Measurements from ENCODE around the gene ACADVL. TPM values are rescaled to one million over a fixed set of nuclear protein-coding genes. Genes with fewer than 3 reads are reported as not detected.

ACADVL gene
- total RNA-seq, 6 experiments from 2014 or later: 378 to 463 (median 405) TPM

DNA sequence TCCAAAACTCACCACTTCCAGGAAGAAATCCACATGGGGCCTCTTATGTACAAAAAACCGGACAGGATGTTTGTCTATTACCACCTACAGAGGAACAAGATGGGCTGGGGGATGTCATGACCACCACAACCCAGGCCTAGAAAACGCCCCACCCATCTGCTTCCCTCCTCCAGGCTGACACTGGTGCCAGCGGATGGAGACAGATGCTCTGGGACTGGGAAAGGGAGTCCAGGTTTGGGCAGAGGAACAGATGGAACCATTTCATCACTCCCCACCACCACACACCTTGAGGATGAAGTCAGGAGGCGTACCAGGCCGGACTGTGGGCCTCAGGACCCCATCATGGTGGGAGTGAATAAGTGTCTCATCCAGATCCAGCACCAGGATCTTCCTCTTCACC lies 27.0 kb downstream of the ACADVL start:
- H3K27ac Mint-ChIP-seq: peak overlapping the region; percentile 40; the same call in 1 of the 2 replicates
- H3K27me3 Mint-ChIP-seq (ENCODE audit: insufficient read depth): peaks cover 2% of the 10 kb centered on the region
- no peak overlapping the region for H3K4me3 Mint-ChIP-seq
- DNase-seq: no peak
- H3K4me1 Mint-ChIP-seq (ENCODE audit: low read depth): peaks cover 32% of the 10 kb centered on the region
- TF ChIP-seq CTCF (IDR thresholded peaks at IDR 0.05): no peak
- H3K9me3 Mint-ChIP-seq: no peaks in the 10 kb centered on the region
- peaks cover 31% of the 10 kb centered on the region for H3K36me3 Mint-ChIP-seq (ENCODE audit: low read depth)

DNA sequence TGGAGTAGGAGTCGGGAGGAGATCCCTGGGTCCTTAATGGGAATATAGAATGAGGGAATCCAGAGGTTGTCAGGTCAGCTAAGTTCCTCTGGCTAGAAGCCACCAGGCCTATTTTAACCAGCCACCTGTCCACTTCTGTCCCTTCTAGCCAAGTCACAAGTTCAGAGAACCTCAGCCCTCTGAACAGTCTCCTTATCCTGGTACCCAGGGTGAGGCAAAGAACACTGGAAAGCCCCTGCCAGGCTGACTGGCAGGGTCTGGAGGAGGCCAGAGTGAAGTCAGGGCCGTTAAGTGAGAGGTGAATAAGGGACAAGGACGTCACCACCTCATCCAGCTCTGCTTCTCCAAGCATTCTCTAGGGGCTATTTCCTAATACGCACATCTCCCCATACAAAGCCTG lies 29.1 kb downstream of the ACADVL start:
- Mint-ChIP-seq H3K36me3 (ENCODE audit: low read depth) (peaks cover 40% of the 10 kb centered on the region), H3K4me3 (peak overlapping the region; percentile 92; the same call in 1 of the 2 replicates), H3K27ac (peak overlapping the region; percentile 55; the same call in 1 of the 2 replicates), H3K9me3 (no peaks in the 10 kb centered on the region), H3K27me3 (ENCODE audit: insufficient read depth) (no peaks in the 10 kb centered on the region; the same call in 1 of the 2 replicates), H3K4me1 (ENCODE audit: low read depth) (peaks cover 34% of the 10 kb centered on the region)
- TF ChIP-seq CTCF (IDR thresholded peaks at IDR 0.05): no peak
- no peak for DNase-seq

DNA sequence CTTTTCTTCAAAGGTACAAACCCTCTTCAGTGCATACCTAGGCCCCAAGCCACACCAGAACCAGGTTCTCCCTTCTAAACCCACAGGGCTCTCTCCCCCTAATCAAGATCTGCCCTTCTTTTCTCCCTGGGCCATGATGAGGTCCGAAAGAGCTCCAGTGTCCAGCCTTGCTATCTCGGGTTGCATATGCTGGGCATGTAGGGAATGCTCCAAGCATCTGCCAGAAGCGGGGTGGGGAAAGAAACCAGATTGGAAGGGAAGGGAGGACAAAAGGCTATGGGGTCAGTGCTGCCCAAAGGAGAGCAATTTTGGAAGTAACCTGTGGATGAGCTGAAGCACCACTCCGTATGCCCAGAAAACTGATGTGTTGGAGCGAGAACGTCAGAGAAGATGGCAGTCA lies 29.5 kb downstream of the ACADVL start:
- DNase-seq: no peak
- H3K9me3 Mint-ChIP-seq: no peaks in the 10 kb centered on the region
- H3K4me3 Mint-ChIP-seq: peak overlapping the region; percentile 92
- H3K27ac Mint-ChIP-seq: peak overlapping the region; percentile 55; the same call in 1 of the 2 replicates
- no peak for TF ChIP-seq CTCF (IDR thresholded peaks at IDR 0.05)
- H3K36me3 Mint-ChIP-seq (ENCODE audit: low read depth): peaks cover 40% of the 10 kb centered on the region
- peaks cover 33% of the 10 kb centered on the region for H3K4me1 Mint-ChIP-seq (ENCODE audit: low read depth)
- no peaks in the 10 kb centered on the region; the same call in 1 of the 2 replicates for H3K27me3 Mint-ChIP-seq (ENCODE audit: insufficient read depth)

- Mint-ChIP-seq H3K27me3 (ENCODE audit: insufficient read depth) (no peaks in the 10 kb centered on the region; the same call in 1 of the 2 replicates), H3K4me3 (peak overlapping the region; percentile 92), H3K27ac (peak overlapping the region; percentile 95; the same call in 1 of the 2 replicates), H3K4me1 (ENCODE audit: low read depth) (peaks cover 33% of the 10 kb centered on the region), H3K9me3 (no peaks in the 10 kb centered on the region), H3K36me3 (ENCODE audit: low read depth) (peaks cover 44% of the 10 kb centered on the region)
- no peak for TF ChIP-seq CTCF (IDR thresholded peaks at IDR 0.05)
- no peak for DNase-seq
Measured at GRCh38 chr17:7249830-7250229, 30.1 kb downstream of the ACADVL start.

GRCh38 chr17:7250695-7251627 lies 31.2 kb downstream of the ACADVL start:
- H3K27ac Mint-ChIP-seq: peak overlapping the region; percentile 100
- DNase-seq: no peak
- no peak for TF ChIP-seq CTCF (IDR thresholded peaks at IDR 0.05)
- H3K27me3 Mint-ChIP-seq (ENCODE audit: insufficient read depth): no peaks in the 10 kb centered on the region; the same call in 1 of the 2 replicates
- H3K4me1 Mint-ChIP-seq (ENCODE audit: low read depth): peaks cover 33% of the 10 kb centered on the region
- H3K4me3 Mint-ChIP-seq: peak overlapping the region; percentile 92
- H3K36me3 Mint-ChIP-seq (ENCODE audit: low read depth): peaks cover 44% of the 10 kb centered on the region
- H3K9me3 Mint-ChIP-seq: no peaks in the 10 kb centered on the region

All from HFFc6 (cell line).